H4 (cell line): ENCODE data around the gene AGPAT4. TPM values are rescaled to one million over a fixed set of nuclear protein-coding genes. Genes with fewer than 3 reads are reported as not detected.
"Not testable (repeated sequence)": the region's sequence is repeated elsewhere in the genome, so short reads cannot be mapped to it uniquely, and the experiment has no call there.

Experiments
- DNase-seq: peaks from one replicate; pipeline ENCODE4 v3.0.0-alpha.2; 2015; ENCODE audit warnings: low spot score
- total RNA-seq: library from RNA; depleted of rRNA; stranded (reverse); fragments of >200 nt; shearing (Covaris generic); gene quantifications from 2 replicates; pipeline ENCODE4 v1.2.3, GENCODE V29; 2014; rRNA removed

Gene AGPAT4, protein sequence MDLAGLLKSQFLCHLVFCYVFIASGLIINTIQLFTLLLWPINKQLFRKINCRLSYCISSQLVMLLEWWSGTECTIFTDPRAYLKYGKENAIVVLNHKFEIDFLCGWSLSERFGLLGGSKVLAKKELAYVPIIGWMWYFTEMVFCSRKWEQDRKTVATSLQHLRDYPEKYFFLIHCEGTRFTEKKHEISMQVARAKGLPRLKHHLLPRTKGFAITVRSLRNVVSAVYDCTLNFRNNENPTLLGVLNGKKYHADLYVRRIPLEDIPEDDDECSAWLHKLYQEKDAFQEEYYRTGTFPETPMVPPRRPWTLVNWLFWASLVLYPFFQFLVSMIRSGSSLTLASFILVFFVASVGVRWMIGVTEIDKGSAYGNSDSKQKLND
- 3.4 and 3.9 TPM in 2 replicates for total RNA-seq

GRCh38 chr6:161273752-161274487 is at the start of gene AGPAT4:
Gene AGPAT4 (minus strand): TSS chr6:161274061. CDS start chr6:161232213, 41,848 bp downstream.
- peak; percentile 94 for DNase-seq

DNA sequence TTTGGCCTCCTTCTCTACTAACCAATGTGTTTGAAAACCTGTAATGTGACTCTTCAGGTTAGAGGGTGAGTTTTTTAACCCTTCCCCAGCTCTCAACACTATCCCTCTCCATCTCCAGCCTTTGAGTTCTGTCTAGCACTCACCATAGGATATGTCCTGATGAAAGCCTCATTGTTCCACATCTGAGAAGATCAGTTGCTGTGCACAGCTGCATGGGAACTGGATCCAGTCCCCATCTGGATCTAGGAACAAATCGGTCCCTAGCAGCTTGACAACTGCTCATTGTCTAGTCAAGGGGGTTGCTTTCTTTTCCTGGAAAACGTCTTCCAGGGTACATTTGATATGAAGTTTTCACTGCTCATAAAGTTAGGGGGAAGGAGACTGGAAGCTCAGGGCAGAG is 45.4 kb upstream of the AGPAT4 start:
- DNase-seq: no peak

GRCh38 chr6:161318456-161318855 is 44.6 kb upstream of the AGPAT4 start:
- DNase-seq: no peak

DNA sequence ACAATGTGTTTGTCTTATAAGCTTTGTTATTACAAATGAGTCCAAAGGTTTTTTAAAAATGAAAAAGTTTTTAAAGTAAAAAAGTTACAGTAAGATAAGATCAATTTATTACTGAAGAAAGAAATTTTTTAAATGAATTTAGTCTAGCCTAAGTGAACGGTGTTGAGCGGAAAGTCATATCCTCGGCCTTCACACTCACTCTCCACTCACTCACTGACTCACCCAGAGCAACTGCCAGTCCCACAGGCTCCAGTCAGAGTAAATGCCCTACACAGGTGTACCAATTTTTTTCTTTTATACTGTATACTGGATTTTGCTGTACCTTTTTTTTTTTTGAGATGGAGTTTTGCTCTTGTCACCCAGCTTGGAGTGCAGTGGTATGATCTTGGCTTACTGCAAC is 42.7 kb upstream of the AGPAT4 start:
- DNase-seq: no peak

GRCh38 chr6:161315246-161315917 is 41.5 kb upstream of the AGPAT4 start:
- DNase-seq: not testable (repeated sequence)

DNA sequence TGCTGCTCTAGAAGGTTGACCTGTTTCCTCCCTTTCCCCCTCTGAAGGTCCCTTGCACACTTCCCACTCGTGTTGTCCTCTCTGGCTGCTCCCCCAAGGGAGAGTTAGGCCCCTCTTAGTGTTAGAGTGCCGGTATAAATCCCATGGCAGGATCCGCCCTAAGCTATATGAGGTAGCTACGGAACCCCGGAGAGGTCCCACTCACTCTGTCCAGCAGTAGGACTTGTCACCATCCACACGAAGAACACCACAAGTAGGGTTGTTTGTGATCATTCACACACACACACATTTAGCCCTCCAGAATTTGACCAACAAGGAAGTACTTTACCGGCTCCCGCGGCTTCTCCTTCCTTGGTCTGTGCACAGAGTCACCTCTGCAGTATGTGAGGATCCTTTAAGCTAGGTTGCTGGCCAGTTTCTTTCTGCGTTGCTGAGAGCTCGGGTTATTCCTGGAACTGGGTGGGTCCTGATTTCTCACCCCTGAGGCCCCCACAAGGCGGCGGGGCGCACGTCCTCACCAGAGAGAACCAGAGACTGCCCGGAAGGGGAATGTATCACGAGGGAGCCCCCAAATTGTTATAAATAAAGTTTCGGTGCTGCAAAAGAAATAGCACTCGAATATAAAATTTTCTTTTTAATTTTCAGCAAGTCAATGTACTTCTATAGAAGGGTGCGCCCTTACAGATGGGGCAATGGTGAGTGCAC is 40.8 kb upstream of the AGPAT4 start:
- not testable (repeated sequence) for DNase-seq

DNA sequence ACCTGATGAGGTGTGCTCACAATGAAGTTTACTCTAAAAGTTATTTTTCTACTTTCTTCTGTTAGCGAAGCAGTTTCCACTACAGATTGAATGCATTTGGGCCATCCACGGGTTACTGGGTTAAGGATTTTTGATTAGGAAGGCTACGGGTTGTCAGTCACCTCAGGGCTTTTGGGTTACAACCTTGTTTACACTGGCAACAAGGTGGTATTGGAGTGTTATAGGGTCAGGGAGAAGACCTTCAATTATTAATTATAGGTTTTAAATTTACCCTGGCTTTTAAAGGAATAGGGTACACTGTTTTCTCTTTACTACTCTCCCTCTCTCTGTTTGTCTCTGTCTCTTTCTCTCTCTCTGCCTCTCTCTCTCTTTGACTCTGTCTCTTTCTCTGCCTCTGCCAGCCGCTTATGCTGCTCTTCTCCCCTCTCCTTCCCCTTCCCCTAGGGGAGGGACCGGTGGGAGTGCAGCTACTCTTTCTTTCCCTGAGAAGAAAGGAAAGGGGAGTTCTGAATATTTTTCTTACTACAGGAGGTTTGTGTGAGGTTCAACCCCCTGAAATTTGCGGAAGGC is 40.2 kb upstream of the AGPAT4 start:
- DNase-seq: no peak

DNA sequence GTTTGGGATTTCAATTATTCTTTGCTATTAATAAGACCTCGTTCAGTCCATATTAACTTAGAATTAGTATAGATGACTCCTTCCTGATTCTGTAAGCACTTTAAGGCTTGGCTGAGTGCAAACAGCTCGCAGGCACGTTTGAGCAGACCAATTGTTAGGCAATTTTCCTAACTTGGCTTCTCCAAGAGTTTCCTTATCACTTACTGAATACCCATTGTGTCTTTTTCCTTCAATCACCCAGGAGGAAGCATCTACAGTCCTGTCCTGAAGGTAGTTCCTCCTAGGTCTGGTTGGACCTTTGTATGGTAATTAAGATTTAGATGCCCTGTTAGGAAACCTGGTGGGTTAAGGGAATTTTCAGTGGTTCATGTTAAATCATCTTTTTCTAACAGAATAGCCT is 39.6 kb upstream of the AGPAT4 start:
- DNase-seq: not testable (repeated sequence)

- not testable (repeated sequence) for DNase-seq
Observed at GRCh38 chr6:161309774-161310173, 35.9 kb upstream of the AGPAT4 start.

- no peak for DNase-seq
Observed at GRCh38 chr6:161308075-161308655, 34.3 kb upstream of the AGPAT4 start.

DNA sequence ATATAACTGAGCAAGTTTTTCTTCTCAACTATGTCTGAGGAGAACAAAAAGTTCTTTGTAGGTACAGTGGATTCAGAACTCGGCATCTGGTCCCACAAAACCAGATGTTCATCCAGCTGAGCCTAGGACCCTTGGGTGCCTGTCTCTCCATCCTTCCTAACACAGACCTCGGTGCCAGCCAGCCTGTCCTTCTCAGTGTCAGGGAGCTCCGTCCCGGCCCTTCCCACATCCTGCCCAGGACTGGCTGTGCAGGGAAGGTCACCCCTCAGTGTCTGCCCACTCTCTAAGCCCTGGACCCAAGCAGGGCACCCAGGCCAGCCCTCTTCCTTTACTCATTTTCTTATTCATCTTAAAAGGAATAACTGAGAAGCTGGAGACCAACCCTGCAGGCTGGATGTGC is 32.0 kb upstream of the AGPAT4 start:
- DNase-seq: no peak

GRCh38 chr6:161303628-161304340 is 29.9 kb upstream of the AGPAT4 start:
- DNase-seq: no peak

GRCh38 chr6:161302949-161303348 is 29.1 kb upstream of the AGPAT4 start:
- no peak for DNase-seq

DNA sequence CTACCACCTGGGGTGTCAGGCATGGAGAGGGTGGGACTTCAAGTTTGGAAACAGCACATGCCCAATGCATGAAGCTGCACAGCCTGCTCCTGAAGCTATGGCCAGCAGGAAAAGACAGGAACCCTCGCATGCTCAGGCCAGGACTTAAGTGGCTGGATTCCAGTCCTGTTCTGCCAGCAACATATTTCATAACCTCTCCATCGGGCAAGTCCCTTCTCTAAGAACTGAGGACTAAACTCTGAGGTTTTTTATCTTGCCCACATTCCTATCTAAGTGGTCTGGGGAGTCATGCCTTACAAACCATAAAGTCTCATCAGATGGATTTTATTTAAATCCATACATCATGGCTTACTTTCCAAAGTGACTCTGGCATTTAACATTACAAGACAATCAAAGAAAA is 27.5 kb upstream of the AGPAT4 start:
- peak; percentile 39 for DNase-seq

DNA sequence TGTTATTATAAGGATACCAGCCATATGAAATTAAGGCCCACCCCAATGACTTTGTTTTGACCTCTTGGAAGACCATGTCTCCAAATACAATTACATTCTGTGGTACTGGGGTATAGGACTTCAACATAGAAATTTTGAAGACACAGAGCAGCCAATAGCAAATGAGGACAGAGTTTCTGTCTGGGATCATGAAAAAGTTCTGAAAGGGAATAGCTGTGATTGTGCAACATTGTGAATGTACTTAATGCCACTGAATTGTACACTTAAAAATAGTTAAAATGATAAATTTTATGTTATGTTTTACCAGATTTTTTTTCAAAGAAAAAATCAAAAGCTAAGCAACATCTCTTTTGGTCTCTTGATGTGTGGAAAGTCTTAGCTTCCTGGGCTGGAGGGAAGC is 27.0 kb upstream of the AGPAT4 start:
- DNase-seq: no peak

GRCh38 chr6:161299726-161300125 is 25.9 kb upstream of the AGPAT4 start:
- no peak for DNase-seq

DNA sequence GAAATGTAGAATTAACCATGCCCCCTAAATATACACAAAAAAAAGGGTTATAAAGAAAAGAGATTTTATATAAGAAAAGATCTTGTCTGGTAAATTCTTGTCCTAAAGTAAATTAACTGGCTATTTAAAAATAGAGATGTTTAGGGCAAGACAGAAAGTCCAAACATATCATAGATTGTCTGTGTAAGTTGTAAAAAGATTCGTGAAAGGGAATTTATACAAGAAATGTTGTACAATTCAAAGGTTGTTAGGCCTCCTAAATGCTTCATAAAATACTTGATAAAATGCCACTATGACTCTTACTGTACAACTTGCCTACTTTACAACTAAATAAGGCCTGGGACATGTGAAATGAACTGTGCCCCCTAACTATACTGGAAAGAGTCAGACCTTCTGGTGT is 21.9 kb upstream of the AGPAT4 start:
- no peak for DNase-seq

GRCh38 chr6:161292650-161293281 is 18.9 kb upstream of the AGPAT4 start:
- DNase-seq: no peak

DNA sequence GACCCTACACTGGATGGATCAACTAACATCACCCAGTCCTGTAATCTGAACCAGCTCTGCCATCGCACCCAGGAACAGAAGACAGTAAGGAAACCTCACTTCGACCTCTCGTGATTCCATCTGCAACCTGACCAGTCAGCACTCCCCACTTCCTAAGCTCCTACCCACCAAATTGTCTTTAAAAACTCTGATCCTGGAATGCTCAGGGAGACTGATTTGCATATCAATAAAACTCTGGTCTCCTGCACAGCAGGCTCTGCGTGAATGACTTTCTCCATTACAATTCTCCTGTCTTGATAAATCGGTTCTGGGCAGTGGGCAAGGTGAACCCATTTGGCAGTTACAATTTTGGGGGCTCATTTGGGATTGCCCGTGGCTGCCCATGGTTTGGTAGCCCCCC is 18.3 kb upstream of the AGPAT4 start:
- DNase-seq: no peak

DNA sequence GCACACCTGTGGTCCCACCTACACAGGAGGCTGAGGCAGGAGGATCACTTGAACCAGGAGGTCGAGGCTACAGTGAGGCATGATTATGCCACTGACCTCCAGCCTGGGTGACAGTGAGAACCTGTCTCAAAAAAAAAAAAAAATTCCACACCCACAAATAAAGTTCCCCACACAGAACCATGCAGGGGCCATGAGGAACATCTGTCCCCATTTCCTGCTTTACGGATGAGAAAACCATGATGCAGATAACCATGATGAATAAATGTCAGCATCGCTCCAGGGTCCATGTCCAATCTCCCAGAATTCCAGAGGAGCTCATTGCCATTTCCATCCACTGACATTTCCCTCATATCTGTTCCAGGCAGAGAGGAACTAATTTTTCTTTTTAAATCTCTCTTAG is 16.9 kb upstream of the AGPAT4 start:
- no peak for DNase-seq
